ENCODE results near the gene SAPCD1.

- TF ChIP-seq CTCF (IDR thresholded peaks at IDR 0.05; ENCODE audit: low read depth, low read length, missing input control) (no peak), EGR1 (IDR thresholded peaks at IDR 0.05; ENCODE audit: low read depth in 2 of 2) (no peak), JUND (IDR thresholded peaks at IDR 0.05) (no peak), SP1 (IDR thresholded peaks at IDR 0.05) (no peak)
- TF ChIP-seq, protein P1, sequence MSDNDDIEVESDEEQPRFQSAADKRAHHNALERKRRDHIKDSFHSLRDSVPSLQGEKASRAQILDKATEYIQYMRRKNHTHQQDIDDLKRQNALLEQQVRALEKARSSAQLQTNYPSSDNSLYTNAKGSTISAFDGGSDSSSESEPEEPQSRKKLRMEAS (IDR thresholded peaks at IDR 0.05) = no peak
These were observed 3.7 kb downstream of the SAPCD1 start for GRCh38 chr6:31765910-31766794.
